Fibroblast of the aortic adventitia (primary cell): ENCODE data around the gene PPP2R5D. TPM values are rescaled to one million over a fixed set of nuclear protein-coding genes. Genes with fewer than 3 reads are reported as not detected.

Source experiments
- DNase-seq: peaks from one replicate; pipeline ENCODE4 v3.0.0-alpha.2; 2010; ENCODE audit warnings: low read depth
- H3K4me3 ChIP-seq: 2 replicates; pipeline ENCODE4 v1.5.1; 2011; ENCODE audit warnings: low read depth, mild to moderate bottlenecking, control low read depth, low read length, moderate library complexity
- total RNA-seq: library from RNA; depleted of rRNA; stranded (reverse); fragments of >200 nt; gene quantifications from 2 replicates; pipeline ENCODE4 v1.2.3, GENCODE V29; 2012; ENCODE audit warnings: low replicate concordance
- TF ChIP-seq, protein P1 (sequence below): IDR thresholded peaks from 2 replicates; pipeline ENCODE4 v1.5.1; 2011; ENCODE audit warnings: mild to moderate bottlenecking, low read length, control low read depth, inconsistent platforms; ENCODE audit not compliant: insufficient read depth

The PPP2R5D gene
- total RNA-seq, 1 donor = 46.9 TPM

DNA sequence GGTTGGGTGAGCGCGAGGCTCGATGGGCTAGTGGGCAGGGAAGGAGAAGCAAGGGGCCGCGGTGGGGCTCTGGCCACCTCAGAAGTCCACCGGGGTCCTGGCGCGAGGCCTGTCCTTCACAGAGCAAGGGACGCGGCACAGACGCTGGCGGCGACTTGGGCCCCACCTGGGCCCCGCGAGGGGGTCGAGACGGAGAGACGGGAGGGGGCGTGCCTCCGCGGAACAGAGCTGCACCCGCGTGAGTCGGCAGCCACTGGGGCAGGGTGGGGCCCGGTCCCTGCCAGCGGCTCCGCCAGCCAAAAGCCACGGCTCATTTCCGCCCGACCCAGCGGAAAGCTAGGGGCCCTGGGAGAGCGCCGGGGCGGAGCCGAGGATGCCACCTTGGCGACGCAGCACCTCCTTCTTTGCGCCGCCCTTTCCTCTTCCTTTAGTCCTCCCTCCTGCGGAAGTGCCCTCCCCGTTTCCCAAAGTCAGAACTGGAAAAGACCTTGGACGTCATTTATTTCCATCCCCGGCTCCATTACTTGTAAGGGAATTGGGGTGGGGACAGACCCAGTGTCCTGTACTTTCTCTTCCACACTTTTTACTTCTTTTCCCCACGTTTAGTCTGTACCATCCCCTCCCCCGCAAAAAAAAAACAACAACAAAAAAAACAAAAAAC, 69.3 kb downstream of the PPP2R5D start, which contains the start of gene CUL7:
TSS of gene CUL7 (minus strand) at position 307 of the 661 bp plus-strand sequence. CDS start 1,063 bp downstream, outside the sequence.
- DNase-seq = peak; percentile 96
- peak within 1 kb of the TSS; percentile 87 for H3K4me3 ChIP-seq
- TF ChIP-seq, protein P1, sequence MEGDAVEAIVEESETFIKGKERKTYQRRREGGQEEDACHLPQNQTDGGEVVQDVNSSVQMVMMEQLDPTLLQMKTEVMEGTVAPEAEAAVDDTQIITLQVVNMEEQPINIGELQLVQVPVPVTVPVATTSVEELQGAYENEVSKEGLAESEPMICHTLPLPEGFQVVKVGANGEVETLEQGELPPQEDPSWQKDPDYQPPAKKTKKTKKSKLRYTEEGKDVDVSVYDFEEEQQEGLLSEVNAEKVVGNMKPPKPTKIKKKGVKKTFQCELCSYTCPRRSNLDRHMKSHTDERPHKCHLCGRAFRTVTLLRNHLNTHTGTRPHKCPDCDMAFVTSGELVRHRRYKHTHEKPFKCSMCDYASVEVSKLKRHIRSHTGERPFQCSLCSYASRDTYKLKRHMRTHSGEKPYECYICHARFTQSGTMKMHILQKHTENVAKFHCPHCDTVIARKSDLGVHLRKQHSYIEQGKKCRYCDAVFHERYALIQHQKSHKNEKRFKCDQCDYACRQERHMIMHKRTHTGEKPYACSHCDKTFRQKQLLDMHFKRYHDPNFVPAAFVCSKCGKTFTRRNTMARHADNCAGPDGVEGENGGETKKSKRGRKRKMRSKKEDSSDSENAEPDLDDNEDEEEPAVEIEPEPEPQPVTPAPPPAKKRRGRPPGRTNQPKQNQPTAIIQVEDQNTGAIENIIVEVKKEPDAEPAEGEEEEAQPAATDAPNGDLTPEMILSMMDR = peak; percentile 2

- DNase-seq = no peak
- peak overlapping the region; percentile 87 for H3K4me3 ChIP-seq
- TF ChIP-seq, protein P1 = no peak
Measured at GRCh38 chr6:43054206-43054943, 70.0 kb downstream of the PPP2R5D start.

DNA sequence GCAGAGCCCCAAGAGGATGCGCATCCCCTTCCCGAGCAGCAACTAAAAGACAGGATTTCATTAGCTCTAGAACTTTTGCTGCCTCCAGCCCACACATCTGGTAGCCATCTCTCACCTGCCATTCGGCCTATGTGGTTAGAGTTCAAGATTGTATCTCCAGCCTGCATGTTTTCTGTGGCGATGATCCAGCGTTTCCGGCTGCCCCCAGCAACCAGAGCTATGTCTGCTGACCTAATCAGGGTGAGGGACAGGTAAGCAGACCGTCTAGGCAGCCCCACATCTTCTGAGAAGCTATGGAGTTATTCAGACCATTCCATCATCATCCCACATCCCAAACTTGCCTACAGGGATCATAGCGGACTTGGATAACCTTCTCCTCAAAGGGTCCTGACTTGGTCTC, 71.6 kb downstream of the PPP2R5D start:
- TF ChIP-seq, protein P1 = no peak
- H3K4me3 ChIP-seq = no peak overlapping the region
- no peak for DNase-seq

GRCh38 chr6:43058531-43058930, 74.2 kb downstream of the PPP2R5D start:
- no peak for DNase-seq

GRCh38 chr6:43059168-43060033, 75.0 kb downstream of the PPP2R5D start, which contains the start of the genes KLC4 and MRPL2:
Gene KLC4 (plus strand): TSS chr6:43059631. CDS start chr6:43061336, 1,705 bp downstream.
Gene MRPL2 (minus strand): TSS chr6:43059434. CDS start chr6:43059381, 53 bp downstream.
- H3K4me3 ChIP-seq = peak within 1 kb of the TSS; percentile 84
- DNase-seq = peak; percentile 98
- TF ChIP-seq, protein P1 = no peak

More at GRCh38 chr6:43058531-43058930, 74.2 kb downstream of the PPP2R5D start:
- peak overlapping the region; percentile 84 for H3K4me3 ChIP-seq
- TF ChIP-seq, protein P1 = no peak

DNA sequence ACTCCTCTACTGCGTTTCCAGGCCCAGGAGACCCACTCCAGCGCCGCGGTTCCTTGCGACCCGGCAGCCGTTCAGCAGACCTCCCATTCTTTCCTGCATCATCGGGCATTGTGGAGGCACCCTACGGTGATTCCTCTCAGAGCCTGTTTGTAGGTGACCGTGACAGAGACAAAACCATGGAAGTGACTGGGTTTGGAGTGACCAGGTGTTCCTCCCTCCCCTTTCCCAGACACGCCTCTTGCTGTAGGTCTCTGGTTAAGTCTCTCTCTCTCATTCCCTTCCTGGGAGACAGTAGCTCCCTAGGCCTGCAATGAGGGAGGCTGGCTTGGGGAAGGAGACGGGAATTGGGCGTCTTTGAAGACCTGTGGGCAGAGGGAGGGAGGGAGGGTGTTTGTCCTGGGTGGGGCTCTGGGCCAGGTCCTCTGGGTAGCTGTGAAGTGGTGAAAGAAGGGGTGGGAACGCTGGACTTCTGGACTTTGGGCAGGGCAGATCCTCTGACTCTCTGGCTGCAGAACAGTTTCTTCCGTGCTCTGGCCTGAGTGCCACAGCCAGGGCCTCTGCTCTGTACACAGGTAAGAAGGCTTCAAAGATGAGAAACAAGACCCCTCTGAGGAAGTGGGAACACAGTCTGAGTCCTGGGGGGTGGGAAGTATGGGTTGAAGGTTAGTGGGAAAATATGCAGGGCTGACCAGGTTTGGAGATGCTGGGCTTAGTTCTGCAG, 75.8 kb downstream of the PPP2R5D start:
- H3K4me3 ChIP-seq = peak overlapping the region; percentile 83
- TF ChIP-seq, protein P1 = no peak
- peak; percentile 18 for DNase-seq
